OCI-LY1 (cell line): ENCODE data around the gene ZNF474.

Experiments used
- H2AFZ ChIP-seq: fragments of 200-600 bp; sonication (generic), shearing (Covaris generic); 2 replicates; pipeline ENCODE4 v1.6.0; 2014; ENCODE audit warnings: antibody characterized with exemption, mild to moderate bottlenecking, low read length
- H3F3A ChIP-seq: fragments of 200-600 bp; sonication (generic), shearing (Covaris generic); 2 replicates; pipeline ENCODE4 v1.6.0; 2014; ENCODE audit warnings: mild to moderate bottlenecking, antibody characterized with exemption, low read length, moderate library complexity; ENCODE audit not compliant: insufficient read depth
- H3K27ac ChIP-seq: fragments of 200-600 bp; sonication (generic); 2 replicates; pipeline ENCODE4 v1.5.1; 2014; ENCODE audit warnings: low read length, mixed run types, mild to moderate bottlenecking, low read depth; ENCODE audit not compliant: poor library complexity, severe bottlenecking
- H3K27me3 ChIP-seq: fragments of 200-600 bp; sonication (generic); 2 replicates; pipeline ENCODE4 v1.6.0; 2014; ENCODE audit warnings: antibody characterized with exemption, mild to moderate bottlenecking, low read length, moderate library complexity; ENCODE audit not compliant: insufficient read depth
- H3K36me3 ChIP-seq: fragments of 200-600 bp; sonication (generic); 2 replicates; pipeline ENCODE4 v1.6.1; 2014; ENCODE audit warnings: mild to moderate bottlenecking, antibody characterized with exemption, low read length, moderate library complexity, mixed read lengths; ENCODE audit not compliant: insufficient read depth
- H3K4me1 ChIP-seq: fragments of 200-600 bp; sonication (generic); 2 replicates; pipeline ENCODE4 v1.5.1; 2014; ENCODE audit warnings: mild to moderate bottlenecking, low read length, moderate library complexity; ENCODE audit not compliant: insufficient read depth, severe bottlenecking
- H3K4me2 ChIP-seq: fragments of 200-600 bp; sonication (generic), shearing (Covaris generic); 2 replicates; pipeline ENCODE4 v1.6.1; 2014; ENCODE audit warnings: low read length
- H3K4me3 ChIP-seq: fragments of 200-600 bp; sonication (generic); 2 replicates; pipeline ENCODE4 v1.5.1; 2014; ENCODE audit warnings: low read length, low read depth, mild to moderate bottlenecking, mixed read lengths; ENCODE audit not compliant: poor library complexity, severe bottlenecking
- H3K79me2 ChIP-seq: fragments of 200-600 bp; shearing (Covaris generic); 2 replicates; pipeline ENCODE4 v1.6.1; 2016; ENCODE audit warnings: mixed run types, low read length, mixed read lengths; ENCODE audit not compliant: insufficient read depth
- H3K9ac ChIP-seq: fragments of 200-600 bp; sonication (generic), shearing (Covaris generic); 2 replicates; pipeline ENCODE4 v1.6.1; 2014; ENCODE audit warnings: mild to moderate bottlenecking, low read length, mixed read lengths
- H3K9me2 ChIP-seq: fragments of 200-600 bp; sonication (generic), shearing (Covaris generic); 2 replicates; pipeline ENCODE4 v1.6.1; 2014; ENCODE audit warnings: low read depth, mild to moderate bottlenecking, low read length, mixed read lengths
- H3K9me3 ChIP-seq: fragments of 200-600 bp; shearing (Covaris generic); 2 replicates; pipeline ENCODE4 v1.6.1; 2014; ENCODE audit warnings: low read length, mixed read lengths
- H4K20me1 ChIP-seq: fragments of 200-600 bp; sonication (generic), shearing (Covaris generic); 2 replicates; pipeline ENCODE4 v1.6.0; 2016; ENCODE audit warnings: mild to moderate bottlenecking, low read length; ENCODE audit not compliant: insufficient read depth
- CTCF ChIP-seq: fragments of 200-600 bp; sonication (generic), shearing (Covaris generic); IDR thresholded peaks from 2 replicates; pipeline ENCODE4 v1.5.1; 2017; ENCODE audit warnings: mild to moderate bottlenecking, antibody characterized with exemption, low read length, moderate library complexity, mixed read lengths
- EZH2 ChIP-seq: fragments of 200-600 bp; sonication (generic), shearing (Covaris generic); IDR thresholded peaks from 2 replicates; pipeline ENCODE4 v1.8.0; 2017; ENCODE audit warnings: borderline replicate concordance, mixed run types, mild to moderate bottlenecking, antibody characterized with exemption, low read length, moderate library complexity, mixed read lengths

Gene ZNF474

GRCh38 chr5:122154910-122155309 lies 25.6 kb downstream of the ZNF474 start:
- Histone ChIP-seq H3K9me3 (no peaks in the 10 kb centered on the region), H3K27me3 (no peaks in the 10 kb centered on the region), H4K20me1 (no peaks in the 10 kb centered on the region), H2AFZ (no peak overlapping the region), H3K79me2 (no peaks in the 10 kb centered on the region), H3K36me3 (no peaks in the 10 kb centered on the region), H3K4me1 (no peaks in the 10 kb centered on the region), H3F3A (no peaks in the 10 kb centered on the region), H3K9ac (no peak overlapping the region), H3K4me3 (no peak overlapping the region), H3K9me2 (no peaks in the 10 kb centered on the region), H3K27ac (no peak overlapping the region), H3K4me2 (no peak overlapping the region)
- TF ChIP-seq EZH2 = no peak
- no peak for TF ChIP-seq CTCF

- TF ChIP-seq EZH2 = no peak
- no peak for TF ChIP-seq CTCF
- Histone ChIP-seq H3K36me3 (no peaks in the 10 kb centered on the region), H3K4me2 (no peak overlapping the region), H3K27me3 (no peaks in the 10 kb centered on the region), H3K4me1 (no peaks in the 10 kb centered on the region), H3K4me3 (no peak overlapping the region), H3K79me2 (no peaks in the 10 kb centered on the region), H3K27ac (no peak overlapping the region), H2AFZ (no peak overlapping the region), H3K9ac (no peak overlapping the region), H3K9me2 (no peaks in the 10 kb centered on the region), H3F3A (no peaks in the 10 kb centered on the region), H3K9me3 (no peaks in the 10 kb centered on the region), H4K20me1 (no peaks in the 10 kb centered on the region)
Observed at GRCh38 chr5:122155546-122155945, 26.2 kb downstream of the ZNF474 start.

- Histone ChIP-seq H3K9me2 (no peaks in the 10 kb centered on the region), H3K27me3 (no peaks in the 10 kb centered on the region), H3K9ac (no peak overlapping the region), H3K79me2 (no peaks in the 10 kb centered on the region), H3K36me3 (no peaks in the 10 kb centered on the region), H3K4me3 (no peak overlapping the region), H2AFZ (no peak overlapping the region), H4K20me1 (no peaks in the 10 kb centered on the region), H3K4me1 (no peaks in the 10 kb centered on the region), H3K4me2 (no peak overlapping the region), H3F3A (no peaks in the 10 kb centered on the region), H3K27ac (no peak overlapping the region), H3K9me3 (no peaks in the 10 kb centered on the region)
- TF ChIP-seq CTCF (peak; percentile 29), EZH2 (no peak)
Observed at GRCh38 chr5:122156724-122157325, 27.5 kb downstream of the ZNF474 start.
